Measurements from ENCODE around the gene CREB3L1. TPM values are rescaled to one million over a fixed set of nuclear protein-coding genes. Genes with fewer than 3 reads are reported as not detected.

CREB3L1 gene
- polyA plus RNA-seq, 1 donor from 2014 or later, result not detected

DNA sequence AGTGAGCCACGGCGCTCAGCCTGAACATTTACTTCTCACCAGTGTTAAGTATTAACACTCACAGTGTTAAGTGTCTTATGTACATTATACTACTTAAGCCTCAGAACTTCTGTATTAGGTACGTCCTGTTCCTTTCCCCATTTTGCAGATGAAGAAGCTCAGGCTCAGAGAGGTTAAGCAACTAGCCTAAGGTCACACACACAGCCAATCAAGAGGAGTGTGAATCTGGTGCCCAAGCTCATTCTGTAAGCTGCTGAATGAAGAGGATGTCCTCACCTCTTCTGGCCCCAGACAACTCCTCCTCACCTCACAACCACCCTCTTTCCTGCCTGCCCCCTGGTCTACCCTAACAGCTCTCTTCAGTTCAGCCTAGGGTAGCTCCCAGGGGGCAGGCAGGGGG is 29.9 kb downstream of the CREB3L1 start:
- Mint-ChIP-seq H3K4me1 (peaks cover 5 to 7% (median 5%) of the 10 kb centered on the region in 3 donors), H3K36me3 (peaks cover 2% of the 10 kb centered on the region), H3K27ac (no peak overlapping the region), H3K27me3 (peaks cover 38% of the 10 kb centered on the region), H3K9me3 (no peaks in the 10 kb centered on the region), H3K4me3 (no peak overlapping the region)

DNA sequence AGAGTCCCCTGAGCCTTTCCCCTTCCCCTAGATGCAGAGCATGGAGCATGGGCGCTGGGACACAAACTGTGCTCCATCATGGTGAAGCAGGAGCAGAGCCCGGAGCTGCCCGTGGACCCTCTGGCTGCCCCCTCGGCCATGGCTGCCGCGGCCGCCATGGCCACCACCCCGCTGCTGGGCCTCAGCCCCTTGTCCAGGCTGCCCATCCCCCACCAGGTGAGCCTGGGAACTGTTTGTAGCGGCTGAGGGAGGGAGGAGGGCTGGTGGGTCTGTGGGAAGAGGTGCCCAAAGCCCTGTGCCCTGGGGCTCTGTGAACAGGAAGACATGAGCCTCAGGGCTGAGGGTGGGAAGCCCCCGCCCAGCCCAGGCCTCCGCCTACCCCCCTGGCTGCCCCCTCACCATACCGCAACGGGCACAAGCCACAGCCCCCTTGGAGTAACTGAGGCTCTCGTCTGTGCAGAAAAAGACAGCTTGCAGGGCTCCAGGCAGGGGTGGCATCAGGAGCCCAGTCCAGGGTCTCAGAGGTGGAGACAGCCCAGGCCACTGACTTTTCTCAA is 30.4 kb downstream of the CREB3L1 start:
- H3K9me3 Mint-ChIP-seq, result no peaks in the 10 kb centered on the region
- H3K27ac Mint-ChIP-seq, result no peak overlapping the region
- H3K4me3 Mint-ChIP-seq, result no peak overlapping the region
- peaks cover 2% of the 10 kb centered on the region for H3K36me3 Mint-ChIP-seq
- peaks cover 2 to 4% (median 3%) of the 10 kb centered on the region in 3 donors for H3K4me1 Mint-ChIP-seq
- H3K27me3 Mint-ChIP-seq, result peaks cover 33% of the 10 kb centered on the region

DNA sequence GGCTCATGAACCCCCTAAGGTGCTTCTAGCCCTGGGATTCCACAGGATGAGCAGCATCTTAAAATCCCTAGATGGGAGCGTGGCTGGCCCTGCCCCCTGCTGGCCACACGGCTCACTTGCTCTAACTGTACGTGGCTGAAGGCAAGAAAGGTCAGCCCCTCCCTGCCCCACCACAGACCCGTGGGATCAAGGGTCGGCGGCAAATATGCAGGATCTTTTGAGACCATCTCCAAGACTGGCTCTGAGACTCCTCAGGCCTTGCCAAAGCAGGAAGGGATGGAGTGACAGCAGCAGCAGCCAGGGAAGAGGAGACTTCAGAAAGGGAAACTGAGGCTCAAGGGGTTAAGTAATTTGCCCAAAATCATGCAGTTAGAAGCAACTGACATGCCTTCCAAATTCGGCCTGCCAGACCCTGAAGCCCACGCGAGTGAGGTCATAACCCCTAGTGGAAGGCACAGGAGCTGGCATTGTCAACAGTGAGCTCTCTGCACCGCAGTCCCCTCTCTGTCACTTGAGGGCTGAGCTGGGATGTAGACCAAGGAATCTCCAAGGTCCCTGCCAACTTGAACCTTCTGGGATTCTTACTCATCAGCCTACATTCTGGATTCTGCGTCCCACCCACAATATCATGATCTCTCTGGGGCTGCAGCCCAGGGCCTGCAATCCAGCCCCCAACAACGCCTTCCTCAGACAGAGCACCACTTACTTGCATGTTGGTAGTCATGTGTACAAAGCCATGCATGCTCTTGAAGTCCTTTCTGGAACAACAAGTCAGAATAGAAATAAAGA is 31.4 kb downstream of the CREB3L1 start:
- no peaks in the 10 kb centered on the region for H3K9me3 Mint-ChIP-seq
- H3K36me3 Mint-ChIP-seq, result peaks cover 2% of the 10 kb centered on the region
- peak overlapping the region in 1 of 3 donors; percentile 28 for H3K27ac Mint-ChIP-seq
- no peak overlapping the region for H3K4me3 Mint-ChIP-seq
- H3K4me1 Mint-ChIP-seq, result peaks cover 0 to 2% (median 0%) of the 10 kb centered on the region in 3 donors
- peaks cover 35% of the 10 kb centered on the region for H3K27me3 Mint-ChIP-seq

DNA sequence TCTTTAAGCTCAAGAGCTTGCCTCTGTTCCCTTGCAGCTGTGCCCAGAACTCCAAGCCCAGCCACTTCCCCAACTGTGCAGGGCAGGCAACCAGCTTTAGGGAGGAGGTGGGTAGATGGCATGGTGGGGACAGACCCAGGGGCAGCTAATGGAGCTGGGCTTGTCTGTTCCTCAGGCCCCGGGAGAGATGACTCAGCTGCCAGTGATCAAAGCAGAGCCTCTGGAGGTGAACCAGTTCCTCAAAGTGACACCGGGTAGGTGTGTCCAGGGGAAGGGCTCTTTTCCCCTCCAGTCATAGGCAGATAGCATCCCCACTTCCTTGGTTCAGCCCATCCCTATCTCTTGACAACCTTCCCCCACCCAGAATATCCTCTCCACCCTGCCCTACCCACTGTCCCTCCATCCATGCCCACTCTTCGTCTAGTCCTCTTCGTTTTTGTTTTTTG is 32.4 kb downstream of the CREB3L1 start:
- H3K4me1 Mint-ChIP-seq, result peaks cover 0 to 2% (median 0%) of the 10 kb centered on the region in 3 donors
- H3K4me3 Mint-ChIP-seq, result no peak overlapping the region
- no peak overlapping the region for H3K27ac Mint-ChIP-seq
- H3K9me3 Mint-ChIP-seq, result no peaks in the 10 kb centered on the region
- peaks cover 2% of the 10 kb centered on the region for H3K36me3 Mint-ChIP-seq
- H3K27me3 Mint-ChIP-seq, result peaks cover 35% of the 10 kb centered on the region

DNA sequence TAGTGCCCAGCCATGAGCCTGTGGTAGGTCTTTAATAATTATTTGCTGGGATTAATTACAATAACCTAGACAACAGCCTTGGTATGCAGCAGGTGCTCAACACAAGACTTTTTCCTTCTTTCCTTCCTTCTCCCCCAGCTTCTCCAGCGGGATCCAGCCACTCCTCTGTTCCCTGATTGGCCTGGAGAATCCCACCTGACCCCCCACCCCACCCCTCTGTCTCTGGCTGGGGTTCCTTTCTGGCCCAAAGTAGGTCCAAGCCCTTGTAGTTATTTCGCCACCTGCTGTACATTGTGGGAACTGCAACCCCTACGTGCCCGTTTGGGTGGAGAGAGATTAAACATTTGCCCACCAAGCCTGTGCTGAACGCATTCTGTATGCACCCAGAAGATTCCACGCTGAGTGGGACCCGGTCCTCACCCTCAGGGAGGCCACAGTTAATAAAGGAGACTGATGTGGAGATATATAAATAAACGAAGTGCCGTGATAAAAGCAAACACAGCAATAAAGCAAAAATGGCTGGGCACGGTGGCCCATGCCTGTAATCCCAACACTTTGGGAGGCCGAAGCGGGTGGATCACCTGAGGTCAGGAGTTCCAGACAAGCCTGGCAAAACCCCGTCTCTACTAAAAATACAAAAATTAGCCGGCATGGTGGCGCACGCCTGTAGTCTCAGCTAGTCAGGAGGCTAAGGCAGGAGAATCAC is 37.7 kb downstream of the CREB3L1 start:
- Mint-ChIP-seq H3K4me3 (no peak overlapping the region), H3K27ac (peak overlapping the region in 1 of 3 donors; percentile 39), H3K27me3 (peaks cover 26% of the 10 kb centered on the region)

DNA sequence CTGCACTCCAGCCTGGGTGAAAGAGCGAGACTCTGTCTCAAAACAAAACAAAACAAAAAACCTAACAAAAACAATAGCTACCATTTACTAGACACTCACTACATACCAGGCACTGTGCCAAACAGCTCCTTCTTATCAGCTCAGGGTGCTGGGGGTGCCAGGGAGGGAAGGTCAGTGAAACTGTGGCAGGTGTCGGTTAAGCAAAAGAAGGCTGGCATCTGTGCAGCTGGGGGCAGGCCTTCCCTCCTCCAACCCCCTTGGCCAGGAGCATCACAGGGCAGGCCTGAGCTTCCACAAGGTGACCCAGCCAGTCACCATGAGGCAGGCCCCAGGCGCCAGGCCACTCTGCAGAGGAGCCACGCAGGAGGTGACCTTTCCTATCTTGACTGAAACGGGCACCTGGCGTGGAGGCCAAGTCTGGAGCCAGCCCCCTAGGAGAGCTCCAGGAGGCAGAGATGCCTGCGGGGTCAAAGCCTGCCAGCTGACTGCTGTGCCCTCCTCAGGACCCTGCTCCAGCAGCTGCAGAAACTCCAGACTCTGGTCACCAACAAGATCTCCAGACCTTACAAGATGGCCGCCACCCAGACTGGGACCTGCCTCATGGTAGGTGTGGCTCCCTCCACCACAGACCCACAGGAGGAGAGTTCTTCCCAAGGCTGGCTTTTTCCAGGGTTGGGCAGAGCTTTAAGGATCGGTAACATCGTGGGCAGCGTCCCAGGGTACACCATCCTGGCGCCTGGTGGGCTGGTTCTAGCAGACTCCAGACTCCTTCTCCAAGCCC is 38.5 kb downstream of the CREB3L1 start:
- peak overlapping the region in 1 of 3 donors; percentile 39 for H3K27ac Mint-ChIP-seq
- no peaks in the 10 kb centered on the region for H3K9me3 Mint-ChIP-seq
- H3K4me3 Mint-ChIP-seq, result no peak overlapping the region
- H3K27me3 Mint-ChIP-seq, result peaks cover 23% of the 10 kb centered on the region
- no peaks in the 10 kb centered on the region for H3K36me3 Mint-ChIP-seq
- peaks cover 9 to 13% (median 9%) of the 10 kb centered on the region in 3 donors for H3K4me1 Mint-ChIP-seq

More for the DNA sequence above, 37.7 kb downstream of the CREB3L1 start:
- Mint-ChIP-seq H3K36me3 (no peaks in the 10 kb centered on the region), H3K4me1 (peaks cover 9 to 13% (median 9%) of the 10 kb centered on the region in 3 donors), H3K9me3 (no peaks in the 10 kb centered on the region)

DNA sequence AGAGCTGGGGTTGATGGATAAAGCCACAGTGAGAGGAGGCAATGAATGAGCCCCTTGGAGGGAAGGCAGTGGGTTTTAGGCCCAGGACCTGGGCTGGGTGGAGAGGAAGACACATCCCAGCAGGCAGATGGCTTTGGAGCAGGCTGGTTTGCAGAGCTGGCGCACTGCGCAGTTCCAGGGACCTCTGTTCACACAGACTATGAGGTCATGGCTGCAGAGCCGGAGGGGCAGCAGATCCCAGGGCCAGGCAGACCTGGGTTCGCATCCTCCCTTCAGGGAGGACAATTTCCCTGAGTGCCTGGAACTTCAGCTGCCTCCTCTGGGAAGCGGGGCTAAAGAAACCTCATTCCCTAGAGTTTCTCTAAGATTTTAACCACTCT is 41.6 kb downstream of the CREB3L1 start:
- peak overlapping the region in 1 of 4 donors; percentile 87 for H3K4me3 Mint-ChIP-seq
- H3K9me3 Mint-ChIP-seq, result peaks cover 0 to 2% (median 0%) of the 10 kb centered on the region in 3 donors
- no peaks in the 10 kb centered on the region for H3K36me3 Mint-ChIP-seq
- peaks cover 7% of the 10 kb centered on the region for H3K27me3 Mint-ChIP-seq
- H3K27ac Mint-ChIP-seq, result no peak overlapping the region
- peaks cover 9 to 13% (median 9%) of the 10 kb centered on the region in 3 donors for H3K4me1 Mint-ChIP-seq

DNA sequence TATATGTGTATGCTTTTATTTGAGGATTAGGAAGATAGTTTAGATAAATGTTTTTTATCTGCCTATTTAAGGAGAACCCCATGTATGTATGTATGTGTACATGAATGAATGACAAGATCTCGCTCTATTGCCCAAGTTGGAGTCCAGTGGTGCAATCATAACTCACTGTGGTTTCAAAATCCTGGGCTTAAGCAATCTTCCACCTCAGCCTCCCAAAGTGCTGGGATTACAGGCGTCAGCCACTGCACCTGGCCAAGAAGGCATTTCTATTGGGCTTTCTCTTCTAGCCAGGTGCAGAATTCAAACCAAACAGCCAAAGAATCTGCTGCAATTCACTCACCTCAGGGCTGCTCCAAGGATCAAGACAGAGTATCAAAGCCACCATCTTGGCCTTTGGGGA is 44.3 kb downstream of the CREB3L1 start:
- Mint-ChIP-seq H3K27me3 (peaks cover 15% of the 10 kb centered on the region), H3K4me1 (peaks cover 9 to 12% (median 9%) of the 10 kb centered on the region in 3 donors), H3K9me3 (peaks cover 0 to 4% (median 0%) of the 10 kb centered on the region in 3 donors), H3K36me3 (no peaks in the 10 kb centered on the region), H3K4me3 (no peak overlapping the region), H3K27ac (no peak overlapping the region)

DNA sequence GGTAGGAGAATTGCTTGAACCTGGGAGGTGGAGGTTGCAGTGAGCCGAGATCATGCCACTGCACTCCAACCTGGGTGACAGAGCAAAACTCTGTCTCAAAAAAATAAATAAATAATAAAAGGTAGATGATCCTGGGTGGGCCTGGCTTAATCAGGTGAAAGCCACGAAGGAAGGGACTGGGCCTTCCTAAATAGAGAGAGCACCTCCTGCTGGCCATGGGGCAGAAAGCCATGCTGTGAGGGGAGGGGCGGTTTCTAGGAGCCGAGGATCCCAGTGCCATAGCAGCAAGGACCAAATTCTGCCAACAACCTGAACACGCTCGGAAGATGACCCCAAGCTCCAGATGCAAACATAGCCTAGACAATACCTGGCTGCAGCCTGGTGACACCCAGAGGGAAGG is 45.3 kb downstream of the CREB3L1 start:
- Mint-ChIP-seq H3K9me3 (peaks cover 0 to 4% (median 0%) of the 10 kb centered on the region in 3 donors), H3K36me3 (no peaks in the 10 kb centered on the region), H3K4me3 (no peak overlapping the region), H3K4me1 (peaks cover 9 to 12% (median 9%) of the 10 kb centered on the region in 3 donors), H3K27ac (no peak overlapping the region), H3K27me3 (peaks cover 21% of the 10 kb centered on the region)

DNA sequence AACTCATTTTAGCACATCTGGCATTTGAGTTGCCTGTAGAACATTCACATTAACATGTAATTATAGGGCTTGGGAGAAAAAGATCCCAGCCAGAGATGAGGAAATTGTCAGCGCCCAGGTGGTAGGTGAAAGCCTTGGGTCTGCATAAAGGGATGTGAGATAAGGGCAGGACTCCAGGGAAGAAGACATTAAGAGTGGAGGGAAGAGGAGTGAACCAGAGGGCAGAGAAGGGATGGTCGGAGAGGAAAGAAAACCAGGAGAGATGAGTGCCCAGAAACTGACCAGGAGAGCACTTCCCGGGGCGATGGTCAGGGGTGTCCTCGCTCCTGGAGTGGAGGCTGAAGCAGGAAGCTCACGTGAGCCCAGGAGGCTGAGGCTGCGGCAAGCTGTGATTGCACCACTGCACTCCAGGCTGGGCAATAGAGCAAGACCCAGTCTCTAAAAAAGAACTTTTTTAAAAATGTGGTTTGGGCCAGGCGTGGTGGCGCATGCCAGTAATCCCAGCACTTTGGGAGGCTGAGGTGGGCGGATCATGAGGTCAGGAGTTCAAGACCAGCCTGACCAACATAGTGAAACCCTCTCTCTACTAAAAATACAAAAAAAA is 49.5 kb downstream of the CREB3L1 start:
- Mint-ChIP-seq H3K4me3 (no peak overlapping the region), H3K9me3 (peaks cover 0 to 8% (median 0%) of the 10 kb centered on the region in 3 donors), H3K36me3 (no peaks in the 10 kb centered on the region), H3K4me1 (no peaks in the 10 kb centered on the region), H3K27ac (no peak overlapping the region), H3K27me3 (peaks cover 48% of the 10 kb centered on the region)

DNA sequence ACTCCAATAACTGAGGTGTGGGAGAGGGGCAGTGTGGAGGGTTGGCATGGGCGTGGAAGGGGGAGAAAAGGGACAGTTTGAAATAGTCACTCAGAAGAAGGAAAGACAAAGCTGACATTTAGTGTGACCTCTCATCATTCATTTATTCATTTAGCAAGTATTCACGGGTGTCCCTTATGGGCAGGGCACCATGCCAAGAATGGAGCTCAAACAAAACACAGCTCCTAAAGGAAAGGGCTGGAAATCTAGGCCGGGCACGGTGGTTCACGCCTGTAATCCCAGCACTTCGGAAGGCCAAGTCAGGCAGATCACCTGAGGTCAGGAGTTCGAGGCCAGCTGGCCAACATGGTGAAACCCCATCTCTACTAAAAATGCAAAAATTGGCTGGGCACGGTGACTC is 50.4 kb downstream of the CREB3L1 start:
- peaks cover 0 to 9% (median 0%) of the 10 kb centered on the region in 3 donors for H3K9me3 Mint-ChIP-seq
- no peaks in the 10 kb centered on the region for H3K4me1 Mint-ChIP-seq
- no peak overlapping the region for H3K27ac Mint-ChIP-seq
- H3K36me3 Mint-ChIP-seq, result no peaks in the 10 kb centered on the region
- peaks cover 50% of the 10 kb centered on the region for H3K27me3 Mint-ChIP-seq
- H3K4me3 Mint-ChIP-seq, result no peak overlapping the region

DNA sequence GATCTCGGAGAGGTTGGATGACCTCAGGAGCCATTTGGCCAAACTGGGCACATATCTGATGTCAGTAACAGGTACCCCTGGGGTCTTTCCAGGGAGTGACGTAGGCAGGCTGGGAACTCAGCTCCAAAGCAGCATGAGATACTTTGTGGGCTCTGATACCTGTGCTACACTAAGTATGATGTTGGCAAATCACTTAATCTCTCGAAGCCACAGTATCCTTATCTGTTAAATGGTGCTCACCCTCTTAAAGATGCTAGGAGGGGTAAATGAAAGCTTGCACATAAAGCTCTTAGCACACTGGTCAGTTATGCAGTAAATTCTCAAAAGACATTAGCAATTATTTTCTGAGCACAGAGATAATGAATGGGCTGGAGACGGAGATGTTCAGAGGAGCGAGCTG is 52.7 kb downstream of the CREB3L1 start:
- H3K27me3 Mint-ChIP-seq, result peaks cover 63% of the 10 kb centered on the region
- no peak overlapping the region for H3K4me3 Mint-ChIP-seq
- peaks cover 0 to 2% (median 0%) of the 10 kb centered on the region in 3 donors for H3K4me1 Mint-ChIP-seq
- no peaks in the 10 kb centered on the region for H3K36me3 Mint-ChIP-seq
- no peak overlapping the region for H3K27ac Mint-ChIP-seq
- H3K9me3 Mint-ChIP-seq, result peaks cover 0 to 9% (median 0%) of the 10 kb centered on the region in 3 donors

DNA sequence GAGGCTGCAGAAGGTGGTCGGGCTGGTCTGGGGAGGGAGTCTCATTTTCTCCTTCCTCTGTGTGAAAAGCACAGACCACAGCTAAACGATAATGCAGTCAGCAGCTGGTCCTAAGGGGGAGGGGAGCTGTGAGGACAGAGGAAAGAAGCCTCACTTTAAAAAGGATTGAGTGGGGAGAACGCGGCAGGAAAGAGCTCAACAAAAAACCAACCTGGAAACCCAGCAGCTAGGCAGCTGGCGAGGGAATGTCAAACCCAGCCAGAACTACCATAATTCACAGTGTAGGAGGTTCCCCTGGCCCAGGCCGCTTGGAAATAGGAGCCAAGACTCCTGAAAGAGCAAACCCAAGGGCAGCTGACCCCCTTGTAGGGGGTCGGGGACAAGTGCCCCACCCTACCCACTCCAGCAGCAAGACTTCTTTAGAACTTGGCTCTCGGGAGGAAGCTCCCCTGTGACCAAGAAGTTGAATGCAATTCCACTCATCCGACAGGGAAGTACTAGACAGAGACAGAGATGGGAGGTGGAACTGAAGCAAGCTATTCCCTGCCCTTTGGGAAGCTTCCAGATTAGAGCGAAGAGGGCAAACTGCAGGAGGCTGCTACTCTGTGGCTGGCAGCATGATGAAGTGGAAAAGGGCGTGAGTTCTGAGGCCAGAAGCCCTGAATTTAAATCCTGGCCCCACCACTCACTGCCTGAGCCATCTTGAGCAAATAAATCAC is 53.3 kb downstream of the CREB3L1 start:
- H3K4me3 Mint-ChIP-seq, result peak overlapping the region in 1 of 4 donors; percentile 16
- peaks cover 60% of the 10 kb centered on the region for H3K27me3 Mint-ChIP-seq
- H3K36me3 Mint-ChIP-seq, result no peaks in the 10 kb centered on the region
- H3K9me3 Mint-ChIP-seq, result peaks cover 0 to 6% (median 0%) of the 10 kb centered on the region in 3 donors
- peaks cover 0 to 2% (median 0%) of the 10 kb centered on the region in 3 donors for H3K4me1 Mint-ChIP-seq
- H3K27ac Mint-ChIP-seq, result no peak overlapping the region

Measured in IgD-negative memory B cell (primary cell).